ENCODE measurements around the gene ANKRD65. TPM values are rescaled to one million over a fixed set of nuclear protein-coding genes. Genes with fewer than 3 reads are reported as not detected.
A peak's percentile ranks its signal among the peaks of the same experiment; 100 is the strongest.

The ANKRD65 gene
- total RNA-seq, 1 donor from 2014 or later, result 22.3 TPM

DNA sequence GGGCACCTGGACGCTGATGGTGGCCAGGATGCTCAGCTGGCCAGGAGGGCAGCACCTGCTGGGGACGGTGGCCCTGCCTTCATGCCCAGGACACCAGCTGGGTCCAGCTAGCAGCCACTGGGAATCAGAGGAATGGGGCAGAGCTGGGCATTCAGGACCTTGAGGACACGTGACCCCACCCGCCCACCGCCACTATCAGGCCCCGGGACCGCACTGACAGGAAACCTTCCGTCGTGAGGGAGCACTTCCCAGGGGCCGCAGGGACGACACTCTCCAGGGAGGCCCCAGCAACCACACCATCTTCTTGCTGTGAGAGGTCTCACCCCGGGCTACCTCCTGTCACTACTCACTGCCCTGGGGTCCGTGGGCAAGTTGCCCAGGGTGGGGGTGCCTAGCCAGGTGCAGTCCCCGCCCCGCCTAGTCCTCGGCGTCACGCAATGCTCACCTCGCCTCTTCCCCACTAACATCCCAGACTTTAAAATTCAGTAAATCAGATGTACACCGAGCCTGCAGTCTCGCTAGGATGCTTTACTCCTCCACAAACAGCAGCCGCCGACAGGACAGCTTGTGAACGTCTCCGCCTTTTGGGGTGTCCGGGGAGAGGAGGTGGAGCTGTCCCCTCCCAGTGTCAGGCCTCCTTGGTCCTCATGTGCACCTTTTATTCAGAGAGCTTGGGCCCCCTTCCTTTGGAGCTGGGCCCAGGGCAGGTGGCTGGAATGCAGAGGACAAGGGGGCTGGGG lies 19.4 kb upstream of the ANKRD65 start:
- Histone ChIP-seq H3K27ac (no peak overlapping the region), H3K4me1 (peaks cover 52% of the 10 kb centered on the region), H3K4me3 (no peak overlapping the region), H3K27me3 (ENCODE audit: low read depth) (peaks cover 10% of the 10 kb centered on the region), H3K9me3 (no peaks in the 10 kb centered on the region), H3K36me3 (no peaks in the 10 kb centered on the region)
- DNase-seq, result no peak
- TF ChIP-seq, protein P1, sequence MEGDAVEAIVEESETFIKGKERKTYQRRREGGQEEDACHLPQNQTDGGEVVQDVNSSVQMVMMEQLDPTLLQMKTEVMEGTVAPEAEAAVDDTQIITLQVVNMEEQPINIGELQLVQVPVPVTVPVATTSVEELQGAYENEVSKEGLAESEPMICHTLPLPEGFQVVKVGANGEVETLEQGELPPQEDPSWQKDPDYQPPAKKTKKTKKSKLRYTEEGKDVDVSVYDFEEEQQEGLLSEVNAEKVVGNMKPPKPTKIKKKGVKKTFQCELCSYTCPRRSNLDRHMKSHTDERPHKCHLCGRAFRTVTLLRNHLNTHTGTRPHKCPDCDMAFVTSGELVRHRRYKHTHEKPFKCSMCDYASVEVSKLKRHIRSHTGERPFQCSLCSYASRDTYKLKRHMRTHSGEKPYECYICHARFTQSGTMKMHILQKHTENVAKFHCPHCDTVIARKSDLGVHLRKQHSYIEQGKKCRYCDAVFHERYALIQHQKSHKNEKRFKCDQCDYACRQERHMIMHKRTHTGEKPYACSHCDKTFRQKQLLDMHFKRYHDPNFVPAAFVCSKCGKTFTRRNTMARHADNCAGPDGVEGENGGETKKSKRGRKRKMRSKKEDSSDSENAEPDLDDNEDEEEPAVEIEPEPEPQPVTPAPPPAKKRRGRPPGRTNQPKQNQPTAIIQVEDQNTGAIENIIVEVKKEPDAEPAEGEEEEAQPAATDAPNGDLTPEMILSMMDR (IDR thresholded peaks at IDR 0.05), result no peak
- intact Hi-C loops (cut with DNase I), result no loop called here
- no peak for ATAC-seq

DNA sequence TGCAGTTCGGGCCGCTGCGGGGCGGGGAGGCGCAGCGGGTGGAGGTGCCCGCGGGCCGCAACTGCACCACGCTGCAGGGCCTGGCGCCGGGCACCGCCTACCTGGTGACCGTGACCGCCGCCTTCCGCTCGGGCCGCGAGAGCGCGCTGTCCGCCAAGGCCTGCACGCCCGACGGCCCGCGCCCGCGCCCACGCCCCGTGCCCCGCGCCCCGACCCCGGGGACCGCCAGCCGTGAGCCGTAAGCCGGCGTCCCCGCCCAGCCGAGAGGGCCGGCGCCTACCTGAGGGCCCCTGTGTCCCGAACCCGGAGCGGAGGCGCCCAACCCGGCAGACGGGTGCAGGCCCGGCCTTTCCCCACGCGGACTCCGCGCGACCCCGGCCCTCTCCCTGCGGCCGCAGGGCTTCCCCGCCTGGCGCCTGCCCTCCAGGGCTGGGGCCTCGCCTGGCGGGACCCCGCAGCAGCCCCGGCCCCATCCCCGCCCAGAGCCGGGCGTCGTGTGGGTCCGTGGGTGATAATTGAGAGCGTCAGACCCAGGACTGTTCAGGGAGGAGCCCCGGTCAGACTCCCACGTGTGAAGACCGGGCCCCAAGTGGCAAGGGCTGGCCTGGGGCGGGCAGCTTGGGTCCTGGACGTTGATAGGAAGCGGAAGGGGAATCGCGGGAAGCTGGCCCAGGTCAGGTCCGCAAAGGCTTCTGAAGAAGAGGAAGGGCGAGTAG lies 18.6 kb upstream of the ANKRD65 start:
- TF ChIP-seq, protein P1 (IDR thresholded peaks at IDR 0.05), result no peak
- ATAC-seq (no peak), DNase-seq (no peak)
- Histone ChIP-seq H3K27me3 (ENCODE audit: low read depth) (peaks cover 10% of the 10 kb centered on the region), H3K36me3 (no peaks in the 10 kb centered on the region), H3K9me3 (no peaks in the 10 kb centered on the region), H3K4me3 (no peak overlapping the region), H3K4me1 (peaks cover 58% of the 10 kb centered on the region), H3K27ac (no peak overlapping the region)
- intact Hi-C loops (cut with DNase I), result no loop called here

DNA sequence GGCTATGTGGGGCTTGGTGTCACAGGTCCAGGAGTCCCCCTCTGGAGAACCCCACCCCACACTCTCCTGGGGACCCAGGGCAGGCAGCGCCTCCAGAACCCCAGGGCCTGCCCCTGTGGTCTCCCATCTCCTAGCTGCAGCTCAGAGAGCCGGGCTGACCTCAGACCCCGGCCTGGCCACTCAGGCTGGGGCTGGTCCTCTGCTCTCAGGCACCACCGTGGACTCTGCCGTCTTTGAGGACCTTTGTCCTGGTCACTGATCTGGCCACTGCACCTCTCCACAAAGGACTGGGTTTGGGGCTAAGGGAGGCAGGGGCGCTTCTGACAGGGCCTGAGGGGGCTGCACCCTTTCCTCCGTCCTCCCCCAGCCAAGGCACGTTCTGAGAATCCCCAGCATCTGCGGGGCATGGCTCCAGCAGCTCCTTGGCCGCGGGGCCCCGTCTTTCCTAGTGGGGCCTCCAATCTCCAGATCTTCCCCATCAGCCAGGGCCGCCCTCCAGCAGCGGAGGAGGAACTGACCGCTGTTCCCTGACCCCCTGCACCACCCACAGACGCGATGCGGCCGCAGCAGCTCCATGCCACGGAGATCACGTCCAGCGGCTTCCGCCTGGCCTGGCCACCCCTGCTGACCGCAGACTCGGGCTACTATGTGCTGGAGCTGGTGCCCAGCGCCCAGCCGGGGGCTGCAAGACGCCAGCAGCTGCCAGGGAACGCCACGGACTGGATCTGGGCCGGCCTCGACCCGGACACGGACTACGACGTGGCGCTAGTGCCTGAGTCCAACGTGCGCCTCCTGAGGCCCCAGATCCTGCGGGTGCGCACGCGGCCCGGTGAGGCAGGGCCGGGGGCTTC lies 17.7 kb upstream of the ANKRD65 start:
- Histone ChIP-seq H3K4me1 (peaks cover 67% of the 10 kb centered on the region), H3K4me3 (no peak overlapping the region), H3K9me3 (no peaks in the 10 kb centered on the region), H3K27ac (no peak overlapping the region), H3K36me3 (no peaks in the 10 kb centered on the region), H3K27me3 (ENCODE audit: low read depth) (peaks cover 16% of the 10 kb centered on the region)
- ATAC-seq, result no peak
- DNase-seq, result no peak
- TF ChIP-seq, protein P1 (IDR thresholded peaks at IDR 0.05), result no peak
- intact Hi-C loops (cut with DNase I), result no loop called here

DNA sequence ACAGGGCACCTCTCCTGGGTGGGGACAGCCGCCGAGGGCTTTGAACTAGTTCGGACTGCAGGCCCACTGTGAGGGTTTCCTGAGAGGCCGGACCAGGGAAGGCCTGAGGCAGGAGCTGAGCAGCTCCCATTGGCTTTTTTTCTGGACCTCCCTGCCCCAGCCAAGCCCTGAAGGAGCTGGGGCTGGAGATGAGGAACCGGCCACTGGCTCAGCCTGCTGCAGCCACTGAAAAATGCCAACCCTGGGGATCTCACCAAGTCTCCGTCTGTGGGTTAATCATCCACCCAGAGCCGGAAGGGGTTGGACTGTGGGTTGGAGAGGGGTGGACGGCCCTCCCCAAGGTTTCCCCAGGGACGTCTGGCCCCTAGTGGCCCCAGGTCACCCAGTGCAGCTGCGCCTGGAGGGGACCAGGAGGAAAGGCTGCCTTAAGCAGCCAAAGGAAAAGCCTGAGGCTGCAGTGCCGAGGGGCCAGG lies 16.9 kb upstream of the ANKRD65 start:
- intact Hi-C loops (cut with DNase I), result no loop called here
- ATAC-seq (peak in 1 of 2 donors; percentile 4), DNase-seq (peak; percentile 69)
- H3K4me3 ChIP-seq, result peak overlapping the region; percentile 8
- no peaks in the 10 kb centered on the region for H3K36me3 ChIP-seq
- H3K9me3 ChIP-seq, result no peaks in the 10 kb centered on the region
- H3K4me1 ChIP-seq, result peaks cover 75% of the 10 kb centered on the region
- H3K27ac ChIP-seq, result no peak overlapping the region
- peaks cover 16% of the 10 kb centered on the region for H3K27me3 ChIP-seq (ENCODE audit: low read depth)
- TF ChIP-seq, protein P1 (IDR thresholded peaks at IDR 0.05), result no peak
